Hindlimb muscle (tissue), 1 donor: ENCODE results near the gene SLC43A3. TPM values are rescaled to one million over a fixed set of nuclear protein-coding genes. Genes with fewer than 3 reads are reported as not detected.
A peak's percentile ranks its signal among the peaks of the same experiment; 100 is the strongest.
"Not testable (repeated sequence)": the region's sequence is repeated elsewhere in the genome, so short reads cannot be mapped to it uniquely, and the experiment has no call there.

ENCODE experiments used
- DNase-seq: peaks from one replicate; pipeline ENCODE4 v3.0.0-alpha.2; 2013
- polyA plus RNA-seq: library from polyadenylated mRNA; unstranded; fragments of 120-200 nt; gene quantifications from one replicate; pipeline ENCODE4 v1.2.1, GENCODE V29; 2013; ENCODE audit not compliant: insufficient read length

SLC43A3 gene
- polyA plus RNA-seq, 1 donor: 24.7 TPM

DNA sequence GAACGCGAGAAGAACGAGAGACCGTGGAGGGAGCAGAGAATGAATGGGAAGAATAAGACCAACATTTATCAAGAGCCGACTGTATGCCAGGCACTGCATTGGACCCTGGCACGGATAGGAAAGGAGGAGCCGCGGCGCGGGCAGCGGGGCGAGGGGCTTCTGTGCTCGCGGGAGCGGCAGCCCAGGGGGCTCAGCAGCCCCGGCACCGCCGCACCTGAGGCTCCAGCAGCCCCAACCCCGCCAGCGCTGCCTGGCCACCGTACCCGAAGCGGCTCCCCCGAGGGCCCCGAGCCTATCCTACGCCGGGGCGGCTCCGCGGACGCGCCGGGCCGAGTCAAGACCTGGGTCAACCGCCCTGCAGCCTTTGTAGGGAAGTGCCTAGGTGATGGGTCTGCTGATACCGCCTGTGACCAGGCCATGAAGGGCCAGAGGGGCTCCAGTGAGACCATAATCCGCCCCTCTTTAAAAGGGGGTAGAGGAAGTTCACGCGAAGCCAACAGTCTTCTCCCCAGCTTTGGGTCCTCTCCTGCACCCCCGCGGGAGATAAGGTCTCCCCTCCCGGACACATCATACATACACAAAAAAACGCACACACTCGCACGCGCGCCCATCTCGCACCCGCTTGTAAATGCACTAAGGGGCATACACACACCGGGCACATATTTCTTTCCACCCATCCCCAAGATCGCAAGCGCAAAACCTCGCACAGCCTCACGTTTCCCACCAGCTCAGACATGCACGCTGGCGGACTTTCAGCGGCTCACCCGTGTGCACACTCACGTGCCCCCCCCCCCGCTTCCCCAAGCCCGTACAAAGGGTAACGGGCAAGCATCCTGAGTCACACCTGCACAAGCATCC, 32.5 kb upstream of the SLC43A3 start:
- no peak for DNase-seq

GRCh38 chr11:57458410-57459163, 31.7 kb upstream of the SLC43A3 start:
- no peak for DNase-seq

- DNase-seq: no peak
Observed at GRCh38 chr11:57458060-57458409, 31.1 kb upstream of the SLC43A3 start.

DNA sequence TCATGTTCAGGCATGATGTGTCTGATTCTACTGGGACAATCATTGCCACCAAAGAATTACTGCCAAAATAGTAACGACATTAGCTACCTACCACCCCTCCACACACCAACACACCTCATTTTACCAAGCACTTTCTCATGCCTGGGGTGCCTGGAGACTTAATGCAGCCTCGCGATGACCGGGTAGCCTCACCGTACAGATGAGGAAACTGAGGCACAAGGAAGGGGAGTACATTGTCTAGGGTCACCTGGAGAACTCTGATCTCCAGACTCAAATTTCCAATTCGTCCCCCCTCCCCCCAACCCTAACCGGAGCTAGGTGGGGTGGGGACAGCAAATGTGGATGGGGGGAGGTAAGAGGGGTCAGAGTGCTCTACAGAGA, 30.7 kb upstream of the SLC43A3 start:
- no peak for DNase-seq

DNA sequence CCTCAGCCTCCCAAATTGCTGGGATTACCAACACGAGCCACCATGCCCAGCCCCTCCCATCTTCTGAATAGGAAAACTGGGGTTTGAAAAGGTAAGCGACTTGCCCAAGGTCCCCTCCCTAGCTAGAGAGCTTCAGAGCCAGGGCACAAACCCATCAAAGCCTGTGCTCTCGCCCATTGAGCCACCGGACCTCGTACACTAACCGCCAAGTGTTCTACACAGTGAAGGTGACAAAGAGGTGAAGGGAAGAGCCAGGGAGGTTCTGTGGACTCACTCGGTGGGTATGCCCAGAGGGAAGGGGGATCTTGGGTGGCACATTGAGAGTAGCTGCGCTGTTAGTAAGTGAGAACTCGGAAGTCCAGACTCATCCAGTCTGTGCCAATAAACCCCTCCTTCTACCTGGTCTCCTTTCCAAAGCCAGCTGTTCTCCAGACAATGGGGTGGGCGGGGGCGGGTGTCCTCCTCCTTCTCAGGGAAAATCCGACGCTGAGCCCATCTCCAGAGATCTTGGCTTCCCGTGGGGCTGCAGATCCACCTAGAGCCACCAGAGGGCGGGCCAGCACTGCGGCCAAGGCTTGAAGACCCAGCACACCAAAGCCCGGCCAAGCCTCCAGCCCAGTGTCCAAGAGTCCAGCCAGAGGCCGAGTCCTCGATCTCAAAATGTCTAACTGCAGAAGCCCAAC, 30.2 kb upstream of the SLC43A3 start:
- peak; percentile 90 for DNase-seq

- no peak for DNase-seq
Observed at GRCh38 chr11:57453543-57454177, 26.7 kb upstream of the SLC43A3 start.

DNA sequence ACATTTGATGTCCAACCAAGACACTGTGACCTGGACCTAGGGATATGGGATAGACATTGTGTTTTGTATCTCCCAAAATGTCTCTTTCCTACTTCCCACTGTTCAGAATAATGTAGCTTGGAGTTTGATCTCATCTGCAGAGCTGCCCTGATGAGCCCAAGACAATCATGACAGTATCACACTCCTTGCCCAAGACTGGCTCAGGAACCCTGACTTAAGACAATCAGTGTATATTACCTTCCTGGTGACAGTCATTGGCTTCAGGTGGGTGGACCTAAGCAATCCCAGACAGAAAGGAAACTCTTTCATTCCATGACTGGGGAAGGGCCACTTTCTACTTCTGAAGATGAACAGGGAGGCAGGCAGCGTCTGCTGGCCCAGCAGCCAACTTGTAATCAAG, 19.1 kb upstream of the SLC43A3 start:
- no peak for DNase-seq

DNA sequence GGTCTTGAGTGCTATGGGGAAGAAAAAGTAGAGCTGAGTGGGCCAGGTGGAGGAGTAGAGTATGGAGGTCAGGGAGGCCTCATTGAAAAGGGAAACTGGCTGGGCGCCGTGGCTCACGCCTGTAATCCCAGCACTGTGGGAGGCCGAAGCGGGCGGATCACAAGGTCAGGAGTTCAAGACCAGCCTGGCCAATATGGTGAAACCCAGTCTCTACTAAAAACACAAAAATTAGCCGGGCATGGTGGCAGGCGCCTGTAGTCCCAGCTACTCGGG, 18.1 kb upstream of the SLC43A3 start:
- DNase-seq: not testable (repeated sequence)

- DNase-seq: no peak
Observed at GRCh38 chr11:57444362-57445121, 17.6 kb upstream of the SLC43A3 start.

DNA sequence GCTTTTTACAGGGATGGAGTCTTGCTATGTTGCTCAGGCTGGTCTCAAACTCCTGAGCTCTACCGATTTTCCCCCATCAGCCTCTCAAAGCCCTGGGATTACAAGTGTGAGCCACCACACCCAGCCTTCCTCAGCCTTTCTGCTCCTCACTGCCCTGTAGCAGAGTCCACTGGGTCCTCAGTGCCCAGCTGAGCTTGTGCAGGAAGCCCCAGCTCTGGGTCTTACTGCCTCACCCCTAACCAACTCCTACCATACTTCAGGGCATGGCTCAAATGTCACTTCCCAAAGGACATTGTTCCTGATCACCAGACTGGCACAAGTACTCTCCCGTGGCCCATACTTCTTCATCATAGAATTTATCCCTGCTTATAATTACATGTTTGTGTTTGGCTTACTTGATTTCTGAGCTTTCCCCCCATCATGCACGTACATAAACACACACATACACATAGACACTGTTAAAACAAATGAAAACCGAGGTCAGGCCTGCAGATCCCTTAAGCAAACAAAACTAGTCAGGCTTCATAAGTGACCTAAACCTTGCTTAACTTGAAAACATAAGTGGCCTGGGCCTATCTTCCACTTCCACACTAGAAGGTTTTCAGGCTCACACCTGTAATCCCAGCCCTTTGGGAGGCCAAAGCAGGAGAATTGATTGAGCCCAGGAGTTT, 14.0 kb upstream of the SLC43A3 start:
- DNase-seq: no peak

DNA sequence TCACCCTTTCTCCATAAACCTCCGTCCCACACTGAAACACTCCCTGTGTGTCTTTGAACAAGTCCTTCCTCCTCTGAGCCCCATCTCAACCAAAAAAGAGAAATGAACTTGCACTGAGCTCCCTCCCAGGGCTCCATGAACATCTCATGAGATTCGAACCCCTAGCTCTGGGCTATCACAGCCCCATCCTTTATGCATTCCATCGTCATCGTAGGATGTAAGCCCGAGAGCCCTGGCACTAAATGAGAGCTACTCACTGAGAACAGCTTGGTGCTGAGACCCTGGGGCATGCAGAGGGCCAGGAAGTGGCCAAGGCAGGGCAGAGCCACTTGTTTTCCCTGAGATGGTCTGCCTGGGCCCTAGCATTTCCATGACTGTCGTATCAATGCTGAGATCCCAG, 12.9 kb upstream of the SLC43A3 start:
- DNase-seq: no peak

DNA sequence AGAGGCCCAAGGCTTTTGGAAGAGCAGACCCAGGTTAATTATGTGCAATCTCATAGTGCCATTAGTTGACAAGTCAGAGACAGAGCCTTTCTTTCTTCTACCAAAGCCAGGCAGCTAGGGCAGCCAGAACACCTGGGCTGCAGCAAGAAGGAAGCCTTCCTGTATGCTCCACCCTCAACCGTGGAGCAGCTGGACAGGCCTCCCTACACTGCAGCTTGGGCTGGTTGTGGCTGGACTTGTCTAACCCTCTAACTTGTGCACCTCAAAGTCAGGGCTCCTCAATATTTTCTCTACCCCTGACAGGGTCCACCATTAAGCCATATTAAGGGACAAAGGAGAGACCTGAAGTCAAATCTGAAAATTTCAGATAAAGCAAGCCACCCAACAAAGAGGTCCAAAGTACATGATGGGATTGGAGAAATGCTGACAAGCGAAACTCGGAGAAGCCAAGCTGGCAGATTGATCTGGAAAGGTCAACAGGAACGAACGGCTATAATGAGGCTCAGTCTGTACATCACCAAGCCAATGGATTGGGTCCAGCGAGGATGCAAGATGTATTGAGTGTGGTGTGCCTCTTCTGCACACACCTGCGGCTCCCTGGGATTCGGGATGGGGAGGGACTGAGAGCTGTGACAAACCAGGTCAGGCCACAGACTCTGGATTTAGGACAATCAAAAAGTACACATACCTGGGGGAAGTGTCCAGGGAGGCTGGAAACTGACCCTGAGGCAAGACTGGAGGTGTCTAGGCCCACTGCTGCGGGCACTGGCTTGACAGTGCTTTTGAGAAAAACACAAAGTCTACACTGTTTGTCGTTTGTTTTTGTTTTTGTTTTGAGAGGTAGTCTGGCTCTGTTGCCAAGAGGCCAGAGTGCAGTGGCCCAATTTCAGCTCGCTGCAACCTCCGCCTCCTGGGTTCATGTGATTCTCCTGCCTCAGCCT, 11.7 kb upstream of the SLC43A3 start:
- no peak for DNase-seq

GRCh38 chr11:57436031-57436430, 9.1 kb upstream of the SLC43A3 start:
- no peak for DNase-seq

DNA sequence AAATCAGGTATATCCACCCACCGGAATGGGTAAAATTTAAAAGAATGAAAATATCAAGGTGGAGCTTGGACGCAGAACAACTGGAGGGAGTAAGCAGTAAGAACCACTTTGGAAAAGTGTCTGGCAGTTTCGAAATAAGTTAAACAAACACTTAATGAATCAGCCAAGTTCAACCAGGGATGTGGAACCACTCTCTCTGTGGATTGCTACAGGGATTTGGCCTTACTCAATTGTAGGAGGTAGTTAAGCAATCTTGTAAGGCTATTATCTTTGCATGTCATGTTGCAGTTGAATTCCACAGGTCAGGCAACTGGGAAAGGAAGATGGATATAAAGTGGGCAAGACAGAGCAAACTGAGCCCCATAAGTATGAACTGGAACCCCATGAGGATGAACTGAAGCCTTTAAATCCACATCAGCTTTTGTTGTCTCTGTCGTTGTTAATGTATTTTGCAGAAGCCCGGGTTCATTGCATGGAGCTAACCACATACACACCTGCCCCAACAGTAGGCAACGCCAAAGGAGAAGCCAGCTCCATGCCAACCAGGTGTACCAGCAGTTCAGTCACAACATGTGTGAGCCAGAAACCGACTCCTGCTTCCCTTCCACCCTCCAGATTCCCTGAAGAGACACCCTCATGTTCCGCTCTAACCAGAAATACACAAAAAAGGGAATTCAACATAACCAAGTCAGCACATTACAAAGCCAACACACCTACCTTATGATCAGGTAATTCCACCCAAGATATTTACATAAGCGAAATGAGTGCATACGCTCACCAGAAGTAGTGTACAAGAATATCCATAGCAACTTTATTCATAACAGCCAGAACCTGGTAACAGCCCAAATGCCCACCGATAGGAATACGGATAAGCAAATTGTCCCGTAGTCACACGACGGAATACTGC, 8.0 kb upstream of the SLC43A3 start:
- no peak for DNase-seq

DNA sequence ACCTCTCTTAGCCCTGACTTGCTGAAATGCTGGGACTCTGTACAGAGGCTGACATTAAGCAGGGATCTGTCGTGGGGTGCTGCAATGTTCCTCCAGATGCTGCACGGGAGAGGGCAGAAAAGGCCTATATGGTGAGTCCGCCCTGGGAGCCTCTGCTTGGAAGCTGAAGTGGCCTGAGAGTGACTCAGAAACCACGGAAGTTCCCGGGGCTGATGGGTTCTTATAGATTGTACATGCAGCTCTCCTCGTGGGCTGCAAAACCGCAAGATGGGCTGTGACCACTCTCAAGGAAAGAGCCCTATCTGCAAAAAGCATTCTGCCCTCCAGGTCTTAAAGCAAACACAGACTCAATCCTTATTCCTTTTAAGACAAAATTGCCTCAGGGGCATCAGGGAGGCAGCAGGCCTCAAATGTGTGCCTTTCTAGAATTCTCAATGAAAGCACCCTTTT, 5.8 kb upstream of the SLC43A3 start:
- DNase-seq: no peak

GRCh38 chr11:57432149-57432561, 5.2 kb upstream of the SLC43A3 start:
- DNase-seq: no peak

- DNase-seq: no peak
Observed at GRCh38 chr11:57430952-57431351, 4.0 kb upstream of the SLC43A3 start.

DNA sequence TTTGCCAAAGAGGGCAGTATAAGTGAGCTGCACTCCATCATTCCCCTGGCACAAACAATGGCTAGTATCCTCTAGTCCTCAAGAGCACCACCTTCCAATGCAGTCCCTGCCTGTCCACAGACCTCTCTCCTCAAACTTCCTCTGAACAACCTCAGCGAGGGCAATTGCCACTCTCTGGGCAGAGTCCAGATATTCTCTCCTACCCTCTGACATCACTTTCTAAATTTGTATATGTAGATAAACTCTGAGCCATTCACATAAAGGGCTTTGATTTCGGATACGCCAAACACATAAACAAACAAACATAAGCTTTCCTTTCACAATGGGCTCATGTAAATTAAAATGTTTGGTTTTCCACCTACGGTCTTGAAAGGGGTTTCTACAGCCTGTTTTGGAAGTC, 3.0 kb upstream of the SLC43A3 start:
- no peak for DNase-seq

DNA sequence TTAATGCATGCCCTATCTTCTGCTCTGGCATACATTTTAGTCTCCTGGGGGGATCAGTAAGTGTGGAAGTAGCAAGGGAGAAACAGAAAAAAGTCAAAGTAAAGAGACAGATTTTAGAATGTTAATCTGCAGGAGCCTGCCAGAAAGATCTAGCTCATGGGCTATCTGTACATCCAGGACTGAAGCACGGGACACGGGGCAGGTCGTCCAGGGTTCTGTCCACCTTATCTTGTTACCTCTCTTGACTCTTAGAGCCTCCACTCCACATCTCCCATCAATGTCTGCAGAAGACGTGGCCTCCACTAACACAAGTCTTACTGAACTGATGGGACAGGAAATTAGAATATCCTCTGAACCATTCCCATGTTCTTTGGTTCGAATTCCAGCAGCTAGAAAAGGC, 1.7 kb upstream of the SLC43A3 start:
- DNase-seq: no peak

- peak; percentile 95 for DNase-seq
Observed at GRCh38 chr11:57427727-57428082, 784 bp upstream of the SLC43A3 start.
